Measurements from ENCODE around the gene VSNL1.

VSNL1 gene

DNA sequence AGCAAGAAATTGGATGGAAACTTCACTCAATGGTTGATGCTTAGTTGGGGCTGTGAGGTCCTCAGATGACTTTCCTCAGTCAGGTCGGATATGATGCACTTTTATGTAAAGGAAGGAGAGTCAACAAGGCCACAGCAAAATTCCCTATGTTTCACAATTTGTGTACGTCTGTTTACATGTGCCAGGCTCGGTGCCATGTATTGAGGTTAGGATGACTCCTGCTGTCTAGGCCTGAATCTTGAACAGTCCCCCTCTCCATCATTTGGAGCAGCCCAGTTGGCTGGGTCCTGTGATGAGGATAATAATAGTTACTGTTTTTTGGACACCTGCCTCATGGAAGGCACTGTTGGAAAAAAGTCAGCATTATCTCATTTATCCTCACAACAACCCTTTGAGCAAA, 43.1 kb downstream of the VSNL1 start:
- DNase-seq = no peak

- DNase-seq = no peak
Observed at GRCh38 chr2:17584689-17585088, 44.2 kb downstream of the VSNL1 start.

GRCh38 chr2:17587469-17587868, 47.0 kb downstream of the VSNL1 start:
- no peak for DNase-seq

DNA sequence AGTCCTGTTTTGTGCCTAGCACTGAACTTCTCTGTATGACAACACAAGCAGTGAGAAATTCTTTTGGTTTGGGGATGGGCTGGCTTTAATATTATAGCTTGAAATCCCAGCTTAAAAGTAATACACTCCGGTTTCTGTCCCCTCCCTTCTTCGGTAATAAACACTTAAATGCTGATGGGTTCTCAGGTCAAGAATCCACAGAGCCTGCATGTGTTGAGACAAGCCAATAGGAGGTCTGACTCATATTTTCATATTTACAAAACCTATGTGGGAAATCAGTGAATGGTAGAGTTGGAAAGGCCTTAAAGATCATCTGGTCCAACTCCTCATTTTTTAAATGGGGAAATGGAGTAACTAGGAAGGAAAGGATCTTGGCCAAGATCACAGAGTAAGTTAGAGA, 47.5 kb downstream of the VSNL1 start:
- DNase-seq = no peak

DNA sequence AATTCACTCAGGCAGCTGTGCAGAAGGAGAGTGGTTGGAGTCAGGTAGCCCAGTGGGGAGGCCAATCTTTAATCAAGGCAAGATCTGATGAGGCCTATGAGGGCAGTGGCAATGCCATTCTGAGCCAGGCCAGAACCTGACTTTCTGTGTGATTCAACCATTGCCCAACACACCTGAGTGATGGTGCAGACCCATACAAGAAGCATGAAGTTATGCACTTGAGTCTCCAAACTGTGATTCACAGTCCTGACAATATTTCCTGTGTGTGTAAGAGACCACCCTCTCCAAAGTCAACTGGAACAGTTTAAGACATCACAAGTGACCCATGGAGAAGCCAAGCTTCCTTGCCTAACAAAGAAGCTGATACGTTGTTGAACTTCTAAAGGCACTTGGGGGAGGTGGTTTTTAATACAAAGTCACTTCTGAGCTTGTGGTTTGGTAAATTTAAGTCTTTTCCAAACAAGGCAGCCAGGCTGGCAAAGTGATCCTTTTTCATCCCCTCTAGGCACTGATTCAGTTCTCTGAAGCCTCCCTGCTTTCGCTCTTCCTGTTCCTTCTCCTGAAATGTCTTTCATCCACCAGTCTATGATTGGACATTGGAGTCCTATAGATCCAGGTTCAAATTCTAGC, 49.0 kb downstream of the VSNL1 start:
- no peak for DNase-seq

DNA sequence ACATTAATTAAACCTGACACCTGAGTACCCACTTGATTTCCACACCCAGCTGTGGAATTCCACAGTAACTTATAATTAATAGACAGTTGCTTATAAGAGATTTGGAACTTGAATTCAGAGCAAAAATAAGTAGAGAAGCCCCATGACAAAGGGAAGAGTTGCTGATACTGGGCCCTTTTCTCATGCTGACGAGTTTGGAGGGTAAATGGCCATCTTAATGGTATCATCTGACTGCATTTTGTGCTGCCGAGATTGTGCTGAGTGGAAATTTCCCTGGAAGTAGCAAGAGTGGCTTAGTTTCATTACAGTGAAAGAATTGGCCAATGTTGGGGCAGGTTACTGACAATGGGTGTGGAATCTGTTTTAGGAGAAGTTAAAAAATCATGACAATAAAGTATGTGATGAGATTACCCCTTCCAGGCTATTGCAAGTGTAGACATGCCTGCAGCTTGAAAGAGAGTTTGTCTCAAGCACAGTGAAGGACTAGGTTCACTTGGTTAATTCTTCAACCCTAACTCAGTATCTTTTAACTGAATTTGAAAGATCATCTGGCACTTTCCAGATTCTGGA, 49.9 kb downstream of the VSNL1 start:
- DNase-seq = no peak

DNA sequence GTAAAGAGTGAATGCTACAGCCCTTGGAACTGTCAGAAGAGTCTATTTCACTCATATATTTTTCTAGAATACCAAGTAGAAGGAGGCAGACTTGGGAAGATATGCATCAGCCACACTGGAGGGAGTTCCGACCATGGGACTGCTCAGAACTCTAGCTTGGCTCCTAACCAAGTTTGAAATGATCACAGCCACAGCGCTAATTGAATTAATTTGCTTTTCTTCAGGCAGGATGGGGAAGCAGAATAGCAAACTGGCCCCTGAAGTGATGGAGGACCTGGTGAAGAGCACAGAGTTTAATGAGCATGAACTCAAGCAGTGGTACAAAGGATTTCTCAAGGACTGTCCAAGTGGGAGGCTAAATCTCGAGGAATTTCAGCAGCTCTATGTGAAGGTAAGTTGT, 51.4 kb downstream of the VSNL1 start:
- DNase-seq = no peak

DNA sequence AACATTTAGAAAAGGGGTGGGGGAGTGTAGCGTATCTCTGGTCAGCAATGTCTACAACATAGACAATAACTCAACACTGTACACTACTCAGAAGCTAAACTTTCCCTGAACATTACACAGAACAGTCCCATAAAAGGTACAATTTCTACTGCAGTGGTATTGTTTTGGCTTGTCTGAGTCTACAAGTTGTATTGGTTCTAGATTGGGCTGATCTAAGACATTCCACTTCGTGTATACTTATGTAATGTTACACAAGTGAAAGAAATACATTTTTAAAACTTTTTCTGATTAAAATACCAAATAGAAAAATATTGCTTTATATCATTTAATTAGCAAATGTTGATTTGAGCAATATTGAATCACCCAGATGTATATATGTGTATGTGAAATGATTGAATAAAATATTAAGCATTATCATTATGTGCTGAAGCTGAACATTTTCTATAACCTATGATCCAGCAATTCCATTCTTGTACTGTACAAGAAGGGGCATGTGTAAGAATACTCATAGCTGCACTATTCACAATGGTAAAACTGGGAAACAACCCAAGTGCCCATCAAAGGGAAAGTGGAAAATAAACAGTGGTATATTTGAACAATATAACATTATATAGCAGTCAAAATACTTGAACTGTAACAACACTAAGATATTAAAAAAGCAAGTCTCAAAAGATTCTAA, 52.4 kb downstream of the VSNL1 start:
- DNase-seq = no peak

DNA sequence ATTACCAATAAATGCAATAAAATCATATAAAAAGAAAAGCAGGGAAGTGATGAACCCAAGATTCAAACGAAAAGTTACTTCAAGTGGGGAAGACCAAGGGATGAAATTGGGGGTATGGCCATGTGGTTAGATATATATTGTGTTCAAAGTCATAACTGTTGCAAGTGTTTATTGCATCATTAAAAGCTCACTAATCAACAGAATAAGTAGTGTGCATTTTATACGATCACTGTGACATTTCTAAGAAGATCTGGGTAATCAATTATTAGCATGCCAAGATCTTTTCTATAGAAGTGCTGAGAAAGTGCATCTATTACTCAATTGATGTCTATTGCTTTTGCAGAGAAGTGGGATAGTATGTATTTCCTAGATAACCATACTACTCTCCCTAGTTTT, 52.9 kb downstream of the VSNL1 start:
- DNase-seq = no peak

DNA sequence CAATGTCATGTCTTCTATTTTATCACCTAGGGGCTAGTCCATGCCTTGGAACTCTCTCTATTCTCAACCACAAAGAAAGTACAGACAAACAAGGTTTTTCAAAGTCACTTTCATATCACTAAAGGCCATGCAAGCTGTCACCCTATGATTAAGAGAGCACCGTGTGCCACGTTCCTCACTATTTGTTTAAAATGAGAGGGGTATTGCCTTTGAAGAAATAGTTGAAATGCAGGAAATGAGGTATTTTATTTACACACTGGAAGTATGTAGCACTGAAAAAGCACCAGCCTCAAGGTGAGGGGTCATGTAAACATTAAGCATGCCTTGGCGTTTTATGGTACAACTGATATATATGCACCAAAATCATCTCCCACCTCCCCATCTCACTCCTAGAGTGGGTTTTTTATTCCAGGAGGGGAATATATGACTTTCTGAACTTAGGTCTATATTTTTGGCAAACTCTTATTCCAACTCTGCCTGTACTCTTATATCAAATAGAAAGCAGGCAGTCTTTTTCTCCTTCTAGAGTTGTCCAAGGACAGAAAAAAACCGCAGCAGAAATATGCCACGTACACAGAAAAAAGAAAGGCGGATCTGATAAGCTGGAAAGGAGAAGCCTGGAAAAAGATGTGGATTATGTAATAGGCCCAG, 53.5 kb downstream of the VSNL1 start:
- no peak for DNase-seq

DNA sequence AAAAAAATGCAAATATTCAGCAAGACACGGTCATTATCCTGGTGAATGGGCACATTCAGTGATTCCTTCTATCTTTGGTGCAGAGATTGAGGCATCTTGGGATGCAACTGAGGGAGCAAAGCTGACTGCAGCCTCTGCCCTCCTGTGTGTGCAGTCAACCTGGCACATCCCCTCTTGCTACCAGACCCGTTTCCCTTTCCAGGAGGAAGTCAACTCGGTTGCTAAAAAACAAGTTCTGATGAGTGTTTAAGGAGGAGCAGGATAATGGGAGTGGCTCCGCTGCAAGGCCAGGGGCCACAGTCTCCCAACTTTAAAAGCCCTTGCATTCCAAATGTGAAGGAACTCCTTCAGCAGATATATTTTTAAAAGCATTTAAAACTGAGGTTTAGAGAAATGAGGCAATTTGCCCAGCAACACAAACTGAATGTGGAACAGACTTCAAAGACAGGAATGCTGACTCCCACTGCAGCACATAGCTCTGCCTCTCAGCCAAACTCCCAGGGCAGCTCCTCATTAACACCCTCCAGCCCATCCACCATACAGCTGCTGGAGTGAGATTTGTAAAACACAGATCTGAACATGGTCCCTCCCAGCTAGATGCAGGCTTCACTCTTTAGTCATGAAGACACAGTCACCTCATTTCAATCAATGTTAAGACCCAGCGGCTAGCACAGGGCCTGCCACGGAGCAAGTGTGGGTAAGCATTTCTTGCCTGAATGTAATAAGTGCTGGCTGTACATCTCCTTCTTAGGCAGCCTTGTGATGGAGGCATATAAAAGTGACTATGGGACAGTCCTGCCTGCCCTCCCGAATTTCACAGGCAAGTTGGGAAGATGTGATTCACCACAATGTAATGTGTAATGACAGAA, 54.3 kb downstream of the VSNL1 start:
- DNase-seq = no peak

- no peak for DNase-seq
Observed at GRCh38 chr2:17599617-17600016, 59.1 kb downstream of the VSNL1 start.

DNA sequence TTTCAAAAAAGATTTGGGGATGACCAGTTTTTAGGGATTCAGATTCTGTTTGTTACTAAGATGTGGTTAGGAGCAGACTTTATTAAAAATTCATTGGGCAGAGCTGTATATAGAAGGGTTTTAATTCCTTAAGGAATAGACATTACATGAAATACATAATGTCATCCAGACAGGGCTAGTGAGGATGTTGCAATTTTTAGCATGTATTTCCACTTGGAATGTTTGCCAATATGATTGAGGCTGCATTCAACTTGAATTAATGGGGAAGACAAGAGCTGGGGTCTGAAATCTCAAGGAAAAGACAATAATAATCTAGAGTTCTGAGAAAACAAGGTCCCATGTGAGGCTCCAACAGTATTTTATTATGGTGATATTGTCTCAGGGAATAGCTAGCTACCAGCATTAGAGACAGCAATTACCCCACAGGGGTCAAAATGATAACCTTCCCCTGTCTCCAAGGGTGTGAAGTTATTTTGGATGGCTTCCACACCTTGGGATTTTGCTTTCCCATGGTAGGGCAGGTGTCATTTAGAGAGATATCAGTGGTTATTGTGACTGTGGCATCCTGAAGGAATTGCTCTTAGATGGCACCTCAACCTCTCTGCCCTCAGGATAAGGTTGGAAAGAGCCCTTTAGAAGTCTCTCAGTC, 60.2 kb downstream of the VSNL1 start:
- DNase-seq = no peak

- DNase-seq = no peak
Observed at GRCh38 chr2:17604050-17604449, 63.6 kb downstream of the VSNL1 start.

DNA sequence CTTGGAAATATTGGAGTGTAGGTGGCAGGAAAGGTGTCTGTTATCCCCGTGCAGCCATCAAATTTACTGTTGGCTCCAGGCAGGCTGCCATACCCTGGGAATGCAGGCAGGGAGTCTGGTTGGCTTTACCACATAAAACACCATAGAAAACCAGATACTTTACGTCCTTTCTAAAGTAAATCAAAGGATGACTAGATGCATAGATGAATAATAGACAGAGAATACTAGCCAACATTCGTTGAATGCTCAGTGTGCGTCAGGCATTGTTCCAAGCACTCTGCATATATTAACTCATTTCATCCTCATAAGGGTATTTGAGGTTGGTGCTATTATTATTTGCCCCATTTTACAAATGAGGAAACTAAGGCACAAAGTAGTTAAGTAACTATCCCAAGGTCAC, 65.2 kb downstream of the VSNL1 start:
- no peak for DNase-seq

GRCh38 chr2:17606851-17607250, 66.4 kb downstream of the VSNL1 start:
- no peak for DNase-seq

DNA sequence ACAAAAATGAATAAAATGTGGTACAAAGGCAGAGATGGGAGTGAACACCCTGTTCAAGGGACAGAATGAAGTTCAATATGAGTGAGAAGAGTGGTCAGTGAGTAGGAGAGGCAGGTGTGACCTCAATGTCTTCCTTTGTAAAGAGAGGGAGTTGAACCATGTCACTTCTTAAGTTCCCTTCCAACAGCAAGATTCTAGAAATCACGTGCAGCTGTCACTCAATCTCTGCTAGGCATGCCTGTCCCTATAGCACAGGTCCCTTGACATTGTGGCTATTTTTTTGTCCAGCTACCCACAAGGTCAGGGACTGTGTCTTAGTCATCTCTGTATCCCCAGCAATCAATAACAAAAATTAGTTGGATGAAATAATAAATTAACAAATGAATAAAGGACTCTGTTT, 66.9 kb downstream of the VSNL1 start:
- DNase-seq = no peak

GRCh38 chr2:17608251-17608650, 67.8 kb downstream of the VSNL1 start:
- DNase-seq = no peak

DNA sequence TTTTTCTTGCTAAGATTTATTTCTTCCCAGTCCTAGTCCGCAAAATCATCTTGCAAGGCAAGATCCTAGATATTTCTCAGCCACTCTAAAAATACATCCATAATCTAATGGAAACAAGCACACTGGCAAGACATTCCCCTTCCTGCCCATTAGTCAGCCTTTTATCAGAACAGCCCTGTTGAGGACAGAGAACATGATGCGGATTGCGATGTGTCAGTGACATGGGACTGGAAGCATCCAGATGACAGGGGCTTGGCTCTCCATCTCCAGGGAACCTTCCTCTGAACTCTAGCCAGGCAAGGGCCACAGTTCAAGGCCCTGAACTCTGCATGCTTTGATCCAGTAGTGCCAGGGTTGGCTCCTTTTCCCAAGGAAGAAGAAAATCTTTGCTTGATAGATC, 70.0 kb downstream of the VSNL1 start:
- no peak for DNase-seq

- DNase-seq = no peak
Observed at GRCh38 chr2:17611036-17611435, 70.5 kb downstream of the VSNL1 start.

- no peak for DNase-seq
Observed at GRCh38 chr2:17614174-17614930, 73.9 kb downstream of the VSNL1 start.

- no peak for DNase-seq
Observed at GRCh38 chr2:17615147-17615546, 74.7 kb downstream of the VSNL1 start.

Measured in effector CD8-positive, alpha-beta T cell (primary cell).